Cardiac muscle cell (in vitro differentiated cells and primary cell): Measurements from ENCODE around the gene SLC25A21. TPM values are rescaled to one million over a fixed set of nuclear protein-coding genes. Genes with fewer than 3 reads are reported as not detected.

ENCODE experiments used
- DNase-seq, 2 donors: peaks; one replicate each; pipeline versions ENCODE4 v3.0.0 to v3.0.0-alpha.2; 2010 to 2017; ENCODE audit warnings: low read depth in 1 of 2, low spot score in 1 of 2
- H3K27ac ChIP-seq: fragments of 200-600 bp; sonication (generic); 2 replicates; pipeline ENCODE4 v1.5.1; 2016
- H3K27me3 ChIP-seq: fragments of 200-600 bp; sonication (generic); 2 replicates; pipeline ENCODE4 v1.6.0; 2016; ENCODE audit warnings: control low read depth
- H3K36me3 ChIP-seq: fragments of 200-600 bp; sonication (generic); 2 replicates; pipeline ENCODE4 v1.5.1; 2016; ENCODE audit warnings: control low read depth
- H3K4me1 ChIP-seq: fragments of 200-600 bp; sonication (generic); 2 replicates; pipeline ENCODE4 v1.8.1; 2017; ENCODE audit warnings: low read depth, mild to moderate bottlenecking, mixed run types
- H3K4me3 ChIP-seq: fragments of 200-600 bp; sonication (generic); 2 replicates; pipeline ENCODE4 v1.5.1; 2016; ENCODE audit warnings: mild to moderate bottlenecking
- H3K9me3 ChIP-seq: fragments of 200-600 bp; sonication (generic); 2 replicates; pipeline ENCODE4 v1.5.1; 2017; ENCODE audit warnings: low read depth, mild to moderate bottlenecking, control low read depth
- CTCF ChIP-seq: IDR thresholded peaks from 2 replicates; pipeline ENCODE4 v1.5.1; 2012; ENCODE audit warnings: low read depth, mild to moderate bottlenecking, low read length
- polyA plus RNA-seq: library from polyadenylated mRNA; unstranded; fragments of >200 nt; fragmentation: Nextera tagmentation; extraction: Ambion mirVana; gene quantifications from 2 replicates; pipeline ENCODE4 v1.2.1, GENCODE V29; 2016
- total RNA-seq: library from RNA; depleted of rRNA; stranded (reverse); fragments of >200 nt; gene quantifications from 2 replicates; pipeline ENCODE4 v1.2.3, GENCODE V29; 2016

SLC25A21 gene
- total and polyA plus RNA-seq, 2 experiments from 2014 or later: 0.63 to 8.4 TPM

- H3K4me3 ChIP-seq: no peak overlapping the region
- TF ChIP-seq CTCF: no peak
- DNase-seq: no peak
- H3K9me3 ChIP-seq: no peaks in the 10 kb centered on the region
- H3K27ac ChIP-seq: no peak overlapping the region
- no peaks in the 10 kb centered on the region for H3K36me3 ChIP-seq
- no peaks in the 10 kb centered on the region for H3K27me3 ChIP-seq
- no peaks in the 10 kb centered on the region for H3K4me1 ChIP-seq
Measured at GRCh38 chr14:37088356-37089215, 83.8 kb downstream of the SLC25A21 start.

GRCh38 chr14:37087520-37087919 is 84.9 kb downstream of the SLC25A21 start:
- TF ChIP-seq CTCF: no peak
- Histone ChIP-seq H3K9me3 (no peaks in the 10 kb centered on the region), H3K36me3 (no peaks in the 10 kb centered on the region), H3K27ac (no peak overlapping the region), H3K4me1 (no peaks in the 10 kb centered on the region), H3K4me3 (no peak overlapping the region), H3K27me3 (no peaks in the 10 kb centered on the region)
- no peak for DNase-seq

- H3K4me1 ChIP-seq: no peaks in the 10 kb centered on the region
- TF ChIP-seq CTCF: no peak
- no peak overlapping the region for H3K4me3 ChIP-seq
- no peaks in the 10 kb centered on the region for H3K9me3 ChIP-seq
- no peaks in the 10 kb centered on the region for H3K27me3 ChIP-seq
- no peaks in the 10 kb centered on the region for H3K36me3 ChIP-seq
- DNase-seq: no peak
- no peak overlapping the region for H3K27ac ChIP-seq
Measured at GRCh38 chr14:37083599-37083998, 88.8 kb downstream of the SLC25A21 start.

- Histone ChIP-seq H3K4me3 (no peak overlapping the region), H3K36me3 (no peaks in the 10 kb centered on the region), H3K27ac (no peak overlapping the region), H3K27me3 (no peaks in the 10 kb centered on the region), H3K4me1 (no peaks in the 10 kb centered on the region), H3K9me3 (no peaks in the 10 kb centered on the region)
- TF ChIP-seq CTCF: no peak
- DNase-seq: no peak
Measured at GRCh38 chr14:37082449-37082848, 90.0 kb downstream of the SLC25A21 start.

- H3K36me3 ChIP-seq: no peaks in the 10 kb centered on the region
- H3K4me3 ChIP-seq: no peak overlapping the region
- H3K27me3 ChIP-seq: no peaks in the 10 kb centered on the region
- no peaks in the 10 kb centered on the region for H3K4me1 ChIP-seq
- H3K27ac ChIP-seq: no peak overlapping the region
- no peak for DNase-seq
- no peaks in the 10 kb centered on the region for H3K9me3 ChIP-seq
- TF ChIP-seq CTCF: no peak
Measured at GRCh38 chr14:37081856-37082255, 90.5 kb downstream of the SLC25A21 start.
